ENCODE measurements around the gene FNBP1.

Gene FNBP1

DNA sequence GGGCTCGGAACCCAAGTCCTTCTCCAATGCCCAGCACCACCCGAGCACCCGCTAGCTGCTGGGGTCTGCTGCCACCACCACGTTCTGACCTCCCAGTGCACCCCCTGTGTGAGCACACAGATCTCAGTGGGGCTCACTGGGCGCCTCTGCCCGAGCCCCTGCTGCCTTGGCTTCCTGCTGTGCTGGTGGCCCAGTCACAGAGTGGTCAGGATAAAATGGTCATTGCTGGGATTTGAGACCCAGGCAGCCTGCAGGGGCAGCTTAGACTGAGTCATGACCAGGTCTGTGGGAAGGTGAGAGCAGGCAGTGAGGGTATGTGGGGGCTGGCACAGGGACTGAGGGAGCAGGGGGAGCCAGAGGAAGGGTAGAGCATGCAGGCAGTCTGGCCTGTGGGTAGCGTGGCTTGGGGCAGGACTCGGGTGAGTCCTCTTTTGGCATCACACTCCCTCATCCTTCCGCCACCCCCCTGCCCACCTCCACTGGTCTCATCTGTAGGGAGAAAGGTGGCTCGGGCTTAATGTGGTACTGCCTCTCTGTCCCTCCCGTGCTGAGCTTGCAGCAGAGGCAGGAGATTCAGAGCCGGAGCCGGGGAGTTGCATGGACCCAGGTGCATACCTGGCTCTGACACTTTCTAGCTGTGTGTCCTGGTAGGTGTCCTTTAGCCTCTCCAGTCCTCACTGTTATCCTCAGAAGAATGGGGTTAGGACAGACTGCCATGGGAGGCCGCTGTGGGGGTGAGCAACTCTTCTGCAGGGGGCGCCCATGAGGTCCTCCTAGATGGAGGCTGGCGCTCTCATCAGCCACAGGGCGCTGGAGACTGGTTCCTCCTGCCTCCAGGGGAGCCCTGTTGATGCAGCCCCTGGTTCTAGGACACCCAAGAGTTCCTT, 175.6 kb downstream of the FNBP1 start:
- DNase-seq (ENCODE audit: low read depth): no peak
- TF ChIP-seq, protein P1, sequence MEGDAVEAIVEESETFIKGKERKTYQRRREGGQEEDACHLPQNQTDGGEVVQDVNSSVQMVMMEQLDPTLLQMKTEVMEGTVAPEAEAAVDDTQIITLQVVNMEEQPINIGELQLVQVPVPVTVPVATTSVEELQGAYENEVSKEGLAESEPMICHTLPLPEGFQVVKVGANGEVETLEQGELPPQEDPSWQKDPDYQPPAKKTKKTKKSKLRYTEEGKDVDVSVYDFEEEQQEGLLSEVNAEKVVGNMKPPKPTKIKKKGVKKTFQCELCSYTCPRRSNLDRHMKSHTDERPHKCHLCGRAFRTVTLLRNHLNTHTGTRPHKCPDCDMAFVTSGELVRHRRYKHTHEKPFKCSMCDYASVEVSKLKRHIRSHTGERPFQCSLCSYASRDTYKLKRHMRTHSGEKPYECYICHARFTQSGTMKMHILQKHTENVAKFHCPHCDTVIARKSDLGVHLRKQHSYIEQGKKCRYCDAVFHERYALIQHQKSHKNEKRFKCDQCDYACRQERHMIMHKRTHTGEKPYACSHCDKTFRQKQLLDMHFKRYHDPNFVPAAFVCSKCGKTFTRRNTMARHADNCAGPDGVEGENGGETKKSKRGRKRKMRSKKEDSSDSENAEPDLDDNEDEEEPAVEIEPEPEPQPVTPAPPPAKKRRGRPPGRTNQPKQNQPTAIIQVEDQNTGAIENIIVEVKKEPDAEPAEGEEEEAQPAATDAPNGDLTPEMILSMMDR (IDR thresholded peaks at IDR 0.05; ENCODE audit: low read depth, low read length, missing control alignments): no peak
- H3K4me3 ChIP-seq (ENCODE audit: low read depth, low read length): no peak overlapping the region

DNA sequence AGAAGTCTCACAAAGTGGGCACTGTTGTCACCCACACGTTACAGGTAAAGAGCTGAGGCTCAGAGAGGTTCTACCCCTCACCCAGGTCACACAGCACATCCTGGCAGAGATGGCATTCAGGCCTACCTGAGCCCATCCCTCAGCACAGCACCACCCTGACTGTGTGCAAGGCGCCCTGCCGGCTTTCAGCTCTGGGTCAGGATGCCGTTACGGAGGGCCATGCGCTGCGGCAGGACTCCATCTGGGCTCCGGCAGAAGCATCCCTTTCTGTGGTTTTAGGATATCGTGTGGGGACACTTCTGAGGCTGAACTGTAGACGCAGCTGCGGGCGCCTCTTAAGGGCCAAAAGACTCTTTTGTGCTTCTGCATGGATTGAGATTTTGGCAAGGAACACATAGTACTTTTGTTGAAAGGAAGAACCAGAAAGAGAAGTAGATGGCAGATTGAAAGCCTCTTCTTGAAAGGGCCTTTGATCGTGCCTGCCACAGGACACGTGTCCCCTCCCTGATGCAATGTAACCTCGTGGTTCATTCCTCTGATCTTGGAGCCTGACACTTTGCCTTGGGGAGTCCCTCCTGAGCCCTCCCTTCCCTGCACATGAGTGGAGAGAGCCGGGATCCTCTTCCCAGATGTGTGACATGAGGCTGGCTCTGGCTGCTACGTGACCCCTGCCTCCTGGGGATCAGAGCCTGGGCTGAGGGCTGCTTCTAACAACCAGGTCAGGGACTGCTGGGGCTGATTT, 176.4 kb downstream of the FNBP1 start:
- DNase-seq (ENCODE audit: low read depth): no peak
- H3K4me3 ChIP-seq (ENCODE audit: low read depth, low read length): no peak overlapping the region
- TF ChIP-seq, protein P1 (IDR thresholded peaks at IDR 0.05; ENCODE audit: low read depth, low read length, missing control alignments): no peak

DNA sequence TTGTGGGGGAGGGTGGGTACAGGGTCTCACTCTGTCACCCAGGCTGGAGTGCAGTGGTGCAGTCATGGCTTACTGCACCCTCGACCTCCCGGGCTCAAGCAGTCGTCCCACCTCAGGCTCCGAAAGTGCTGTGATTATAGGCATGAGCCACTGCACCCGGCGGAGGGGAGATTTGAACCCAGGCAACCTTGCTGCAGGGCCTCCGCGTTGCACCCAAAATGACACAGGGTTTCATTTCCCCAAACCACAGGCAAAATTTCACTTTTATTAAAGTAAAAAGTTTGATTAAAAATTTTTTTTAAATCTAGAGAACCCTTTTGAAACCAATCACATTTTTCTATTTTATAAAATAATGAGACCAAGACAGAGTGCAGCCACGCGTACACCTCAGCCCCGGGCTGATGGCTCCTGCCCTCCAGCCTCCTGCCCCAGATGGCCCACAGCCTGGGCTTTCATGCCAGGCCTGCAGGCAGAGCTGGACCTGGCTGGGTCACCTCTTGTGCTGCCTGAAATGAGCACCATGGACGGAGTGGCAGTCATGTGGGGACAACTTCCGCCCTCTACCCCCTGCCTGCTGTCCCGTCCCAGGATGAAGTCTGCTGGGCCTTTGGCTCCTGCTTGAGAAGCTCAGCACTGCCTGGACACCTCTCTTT, 177.2 kb downstream of the FNBP1 start:
- no peak overlapping the region for H3K4me3 ChIP-seq (ENCODE audit: low read depth, low read length)
- DNase-seq (ENCODE audit: low read depth): no peak
- TF ChIP-seq, protein P1 (IDR thresholded peaks at IDR 0.05; ENCODE audit: low read depth, low read length, missing control alignments): no peak

DNA sequence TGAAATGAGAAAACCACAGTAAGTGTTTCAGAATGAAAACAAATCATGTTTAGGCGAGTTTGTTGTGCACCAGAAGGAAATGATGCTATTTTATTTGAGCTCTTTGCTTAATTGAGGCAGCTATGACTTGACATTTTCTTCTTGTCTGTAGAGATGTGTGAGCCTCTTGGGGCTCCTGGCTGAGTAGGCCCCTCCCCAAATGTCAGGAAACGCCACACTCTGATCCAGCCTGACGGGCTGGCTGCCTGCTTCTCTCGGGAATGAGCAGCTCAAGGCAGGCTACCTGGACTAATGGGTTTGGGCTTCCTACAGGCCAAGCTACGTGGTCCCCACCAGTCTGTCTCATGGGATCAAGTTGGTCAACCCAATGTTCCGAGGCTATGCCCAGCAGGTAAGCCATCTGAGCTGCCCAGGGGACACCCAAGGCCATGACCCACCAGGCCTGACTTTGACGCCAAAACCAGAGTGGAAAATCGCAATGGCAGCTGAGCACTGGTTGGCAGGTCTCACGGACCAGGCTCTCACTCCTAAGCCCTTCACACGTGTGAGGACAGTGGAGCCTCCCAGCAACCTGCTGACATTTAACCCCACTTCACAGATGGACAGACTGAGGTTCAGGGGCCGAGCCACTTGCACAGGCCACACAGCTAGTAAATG, 177.9 kb downstream of the FNBP1 start:
- no peak overlapping the region for H3K4me3 ChIP-seq (ENCODE audit: low read depth, low read length)
- TF ChIP-seq, protein P1 (IDR thresholded peaks at IDR 0.05; ENCODE audit: low read depth, low read length, missing control alignments): no peak
- DNase-seq (ENCODE audit: low read depth): no peak

DNA sequence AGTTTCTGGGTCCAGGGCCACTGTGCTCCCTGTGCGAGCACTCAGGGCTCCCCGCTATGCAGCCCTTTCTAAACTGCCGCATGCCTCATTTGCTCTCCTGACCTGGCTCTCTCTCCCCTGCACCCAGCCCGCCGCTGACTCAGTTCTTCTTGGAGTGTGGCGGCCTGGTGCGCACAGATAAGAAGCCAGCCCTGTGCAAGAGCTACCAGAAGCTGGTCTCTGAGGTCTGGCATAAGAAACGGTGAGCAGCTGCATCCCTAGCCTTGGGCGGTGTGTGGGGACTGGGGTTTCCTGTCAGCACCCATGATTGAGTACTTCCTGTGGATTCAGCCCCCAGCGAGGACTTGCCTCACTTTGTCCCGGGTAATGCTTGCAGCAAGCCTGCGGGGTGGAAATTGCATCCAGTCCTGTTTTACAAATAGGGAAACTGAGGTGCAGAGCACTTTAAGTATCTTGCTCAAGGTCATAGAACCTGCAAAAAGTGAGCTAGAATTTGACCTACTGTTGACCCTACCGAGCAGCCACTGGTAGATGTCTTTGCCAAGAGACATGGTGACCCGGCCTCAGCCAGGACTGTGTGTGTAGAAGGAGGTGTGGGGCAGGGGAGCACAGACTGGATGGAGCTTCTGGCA, 179.8 kb downstream of the FNBP1 start:
- no peak for DNase-seq (ENCODE audit: low read depth)
- TF ChIP-seq, protein P1 (IDR thresholded peaks at IDR 0.05; ENCODE audit: low read depth, low read length, missing control alignments): no peak
- no peak overlapping the region for H3K4me3 ChIP-seq (ENCODE audit: low read depth, low read length)

DNA sequence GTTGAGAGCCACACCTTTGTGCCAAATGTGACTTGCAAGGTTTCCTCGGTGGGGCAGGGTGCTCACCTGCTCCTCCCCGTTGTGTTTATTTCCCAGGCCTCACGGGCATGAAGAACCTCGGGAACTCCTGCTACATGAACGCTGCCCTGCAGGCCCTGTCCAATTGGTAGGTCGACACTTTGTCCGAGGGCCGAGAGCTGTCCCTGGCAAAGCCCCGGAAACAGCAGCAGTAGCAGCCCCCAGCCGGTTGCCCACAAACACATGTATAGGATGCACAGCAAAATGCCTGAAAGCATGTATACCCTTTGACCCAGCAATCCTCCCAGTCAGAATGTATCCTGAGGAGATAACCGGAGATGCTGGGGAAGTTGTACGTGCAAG, 181.6 kb downstream of the FNBP1 start:
- DNase-seq (ENCODE audit: low read depth): no peak
- no peak overlapping the region for H3K4me3 ChIP-seq (ENCODE audit: low read depth, low read length)
- TF ChIP-seq, protein P1 (IDR thresholded peaks at IDR 0.05; ENCODE audit: low read depth, low read length, missing control alignments): no peak

Data from GM12864 (cell line).